Urothelium cell line (cell line): Measurements from ENCODE around the gene RER1.

Experiments
- DNase-seq: peaks from one replicate; pipeline ENCODE4 v3.0.0; 2011; ENCODE audit warnings: low spot score, mixed read lengths
- FAIRE-seq: peaks from 2 replicates; lab custom pipeline; 2011; peaks lifted over from hg19 to GRCh38; lab: Jason Lieb, UNC

Gene RER1

DNA sequence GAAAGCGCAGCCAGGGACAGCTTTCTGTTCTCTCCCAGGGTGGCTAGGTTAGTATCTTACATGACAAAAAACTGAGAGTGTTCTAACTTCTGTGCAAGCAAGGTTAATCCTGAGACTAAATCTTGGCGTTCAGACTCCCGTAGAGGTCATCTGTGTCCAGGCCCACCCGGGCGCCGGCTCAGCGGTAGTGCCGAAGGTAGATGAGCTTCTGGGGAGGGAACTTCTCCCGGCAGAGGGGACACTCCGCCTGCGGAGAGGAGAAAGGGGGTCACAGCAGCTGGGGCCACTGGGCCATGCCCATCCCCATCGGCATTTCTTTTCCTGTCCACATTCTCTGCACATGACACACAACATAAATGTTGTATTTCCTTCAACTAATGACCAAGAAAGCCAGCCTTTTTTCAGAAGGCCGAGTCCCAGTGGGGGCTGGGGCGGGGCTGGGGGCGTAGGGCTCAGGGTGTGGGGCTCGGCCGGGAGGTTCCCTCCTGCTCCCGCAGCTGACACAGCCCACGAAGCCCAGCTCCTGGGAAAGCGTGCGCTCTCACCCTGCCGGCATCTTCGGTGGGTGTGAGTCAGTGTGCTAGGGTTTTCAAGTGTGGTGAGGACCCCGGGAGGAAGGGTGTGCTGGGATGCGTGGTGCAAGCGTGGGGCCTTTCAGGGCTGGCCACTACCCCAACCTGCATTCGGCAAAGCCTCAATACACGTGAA lies 14.1 kb downstream of the RER1 start:
- FAIRE-seq = no peak
- DNase-seq = no peak

DNA sequence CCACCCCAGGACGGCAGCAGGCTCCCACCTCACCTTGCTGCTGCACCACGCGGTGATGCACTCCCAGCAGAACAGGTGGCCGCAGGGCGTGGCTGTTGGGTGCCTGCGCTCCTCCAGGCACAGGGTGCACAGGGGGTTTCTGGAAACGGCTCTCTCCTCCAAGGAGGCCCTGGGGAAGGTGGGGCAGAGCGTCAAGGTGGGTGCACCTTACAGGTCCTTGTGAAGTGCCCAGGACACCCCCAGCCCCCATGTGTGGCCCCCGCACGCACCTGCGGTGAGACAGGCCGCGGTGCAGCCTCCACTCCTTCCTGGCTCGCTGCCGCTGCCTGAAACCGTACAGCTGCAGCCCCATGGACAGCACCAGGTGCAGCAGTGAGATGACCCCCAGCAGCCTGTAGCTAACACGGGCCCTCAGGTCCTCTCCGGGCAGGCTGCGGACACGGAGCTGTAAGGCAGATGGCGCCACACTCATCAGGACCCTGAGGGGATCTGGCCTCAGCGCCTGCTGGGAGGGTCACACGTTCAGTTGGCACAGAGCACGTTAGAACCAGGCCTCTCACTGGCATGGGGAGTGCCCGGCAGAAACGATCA lies 14.9 kb downstream of the RER1 start:
- DNase-seq (no peak), FAIRE-seq (no peak)

DNA sequence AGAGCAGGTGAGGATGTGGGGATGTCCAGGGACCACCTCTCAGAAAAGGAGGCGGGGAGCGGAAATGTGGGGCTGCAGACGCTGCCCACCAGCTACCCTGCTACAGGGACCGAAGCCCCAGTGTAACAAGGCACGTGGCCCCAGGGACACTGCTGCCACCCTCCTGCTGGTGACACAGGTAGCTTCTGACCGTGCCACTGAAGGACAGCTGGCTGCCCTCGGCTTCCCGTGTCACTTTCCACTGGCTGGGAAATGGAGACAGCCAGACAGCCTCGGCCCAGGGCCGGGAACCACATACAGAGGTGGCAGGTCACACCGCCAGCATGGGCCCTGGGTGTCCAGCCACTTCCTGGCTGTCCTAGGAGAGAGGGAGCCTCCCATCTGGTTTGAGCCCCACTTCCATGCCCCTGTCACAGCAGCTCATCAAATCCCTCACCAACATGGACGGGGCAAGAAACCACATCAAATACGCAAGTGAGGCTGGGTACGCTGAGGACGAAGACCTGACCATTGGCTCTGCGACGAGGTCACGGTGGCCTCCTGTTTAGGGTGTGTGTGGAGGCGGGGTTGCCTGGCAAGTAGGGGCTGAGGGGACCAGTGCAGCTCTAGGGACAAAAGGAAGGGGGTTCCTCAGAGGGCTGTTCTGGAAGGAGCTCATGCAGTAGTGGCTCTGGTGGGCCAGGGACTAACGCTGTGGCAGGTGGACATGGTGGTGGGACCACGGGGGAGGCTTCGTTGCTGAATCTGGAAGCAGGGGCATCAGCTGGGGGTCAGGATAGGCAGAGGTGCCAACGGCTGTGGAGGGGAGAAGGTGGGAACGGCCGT lies 15.7 kb downstream of the RER1 start:
- DNase-seq (no peak), FAIRE-seq (no peak)

DNA sequence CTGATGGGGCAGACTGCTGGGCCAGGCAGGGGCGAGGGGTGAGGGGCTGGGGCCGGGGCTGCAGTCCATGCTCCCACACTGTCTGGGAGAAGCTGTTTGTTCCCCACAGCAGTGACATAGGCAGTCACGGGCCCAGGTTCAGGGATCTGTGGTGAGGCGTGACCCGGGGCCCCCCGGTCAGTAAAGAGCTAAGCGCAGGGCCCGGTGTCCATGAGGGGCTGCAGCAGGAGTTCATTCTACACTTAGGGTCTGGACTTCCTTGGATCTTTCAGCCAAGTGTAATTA lies 16.3 kb downstream of the RER1 start:
- FAIRE-seq = no peak
- DNase-seq = no peak

DNA sequence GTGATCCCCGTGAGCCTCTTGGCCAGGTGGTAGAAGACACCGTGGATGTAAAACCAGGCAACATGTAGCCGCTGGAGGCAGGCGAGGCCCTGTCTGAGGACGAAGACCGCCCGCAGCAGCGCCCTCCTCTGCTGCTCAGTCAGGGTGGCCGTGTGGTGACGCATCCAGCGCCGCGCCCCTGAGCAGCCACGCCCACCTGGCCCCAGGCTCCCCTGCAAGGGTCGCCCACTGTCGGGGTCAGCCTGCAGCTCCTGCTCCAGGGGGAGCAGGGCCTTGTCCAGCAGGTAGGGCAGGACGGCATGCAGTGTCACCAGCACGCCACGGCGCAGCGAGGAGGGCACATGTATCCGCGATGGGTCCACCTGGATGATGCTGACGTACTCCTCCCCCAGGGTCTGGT lies 16.8 kb downstream of the RER1 start:
- no peak for DNase-seq
- FAIRE-seq = no peak

DNA sequence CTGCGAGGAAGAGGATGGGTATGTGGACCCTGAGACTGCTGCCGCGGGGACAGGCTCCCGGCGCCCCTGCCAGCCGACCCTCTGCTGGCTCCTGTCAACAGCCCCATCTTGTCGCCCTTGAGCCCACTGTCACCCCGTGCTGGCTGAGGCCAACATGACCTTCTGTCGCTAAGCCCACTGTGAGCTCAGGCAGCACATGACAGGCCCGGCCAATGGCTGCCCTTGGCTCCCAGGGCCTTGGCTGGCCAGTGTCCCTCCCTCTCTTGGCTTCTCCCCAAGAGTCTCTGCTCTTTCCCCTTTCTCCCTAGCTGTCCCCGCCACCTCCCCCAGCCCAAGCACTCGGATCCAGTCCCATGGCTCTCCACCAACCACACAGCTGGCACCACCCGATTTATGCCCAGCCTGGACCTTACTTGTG lies 17.2 kb downstream of the RER1 start:
- no peak for FAIRE-seq

DNA sequence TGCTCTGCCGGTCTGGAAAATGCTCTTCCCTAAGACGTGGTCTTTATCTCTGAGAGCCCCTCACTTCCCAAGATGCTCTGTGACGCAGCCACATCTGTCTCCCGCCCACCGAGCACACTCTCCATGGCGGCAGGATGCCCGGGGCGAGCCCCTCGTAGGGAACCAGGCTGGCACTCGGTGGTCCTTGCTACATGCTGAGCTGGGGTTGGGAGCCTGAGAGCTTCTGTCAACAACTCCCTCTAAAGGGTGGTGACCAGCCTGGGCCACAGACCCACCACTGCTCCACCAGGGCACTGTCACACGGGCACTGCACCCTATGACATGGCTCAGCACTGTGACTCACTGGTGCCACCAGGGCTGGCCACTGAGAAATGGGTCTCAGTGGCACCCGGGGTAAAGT lies 18.1 kb downstream of the RER1 start:
- DNase-seq (no peak), FAIRE-seq (no peak)

More for the DNA sequence above, 17.2 kb downstream of the RER1 start:
- no peak for DNase-seq

DNA sequence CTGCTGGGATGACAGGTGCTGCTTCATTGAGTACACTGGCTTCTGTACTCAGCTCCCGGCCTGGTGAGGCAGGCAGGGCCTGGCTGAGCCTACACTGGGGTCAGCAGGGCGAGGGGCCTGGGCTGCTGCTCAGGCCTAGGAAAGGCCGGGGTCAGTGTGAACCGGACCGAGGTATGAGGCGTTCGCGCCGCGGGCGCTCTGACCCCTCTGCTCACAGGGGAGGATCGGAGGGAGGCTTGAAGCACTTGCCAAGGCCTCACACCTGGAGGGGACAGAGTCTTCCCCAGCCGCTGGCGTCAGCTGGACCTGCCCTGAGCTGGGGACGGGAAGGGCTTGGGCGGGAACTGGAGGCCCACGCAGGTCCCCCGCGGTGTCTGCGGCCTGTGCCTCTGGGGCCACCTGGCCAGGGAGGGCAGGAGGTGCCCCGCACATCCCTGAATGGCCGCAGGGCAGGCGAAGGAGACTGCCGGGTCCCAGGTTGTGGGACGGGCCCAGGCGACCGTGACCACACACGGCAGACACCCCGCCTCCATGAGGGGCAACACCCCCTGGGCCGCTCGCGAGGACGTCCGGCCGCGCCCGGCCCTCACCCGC lies 20.3 kb downstream of the RER1 start:
- DNase-seq (no peak), FAIRE-seq (no peak)

DNA sequence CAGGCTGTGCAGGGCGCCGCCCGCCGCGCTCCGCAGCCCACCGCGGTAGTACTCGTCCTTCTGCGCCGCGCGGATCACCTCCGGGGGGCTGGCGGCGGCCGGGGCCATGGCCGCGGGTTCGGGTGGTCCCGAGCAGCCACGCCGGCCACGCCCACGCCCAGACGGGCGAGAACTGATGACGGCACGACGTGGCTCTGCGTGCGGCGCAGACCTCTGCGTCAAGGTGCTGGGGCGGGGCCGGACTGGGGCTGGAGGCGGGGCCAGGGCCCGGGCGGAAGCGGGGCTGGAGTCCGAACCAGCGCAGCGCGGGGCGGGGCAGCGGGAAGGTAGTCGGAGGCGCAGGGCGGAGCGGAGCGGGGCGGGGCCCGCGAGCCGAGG lies 20.7 kb downstream of the RER1 start, which contains the start of gene PEX10:
TSS of gene PEX10 (minus strand) at position 170 of the 378 bp plus-strand sequence. CDS start at position 108, 62 bp downstream.
- peak; percentile 97 for DNase-seq
- peak; percentile 97 for FAIRE-seq

DNA sequence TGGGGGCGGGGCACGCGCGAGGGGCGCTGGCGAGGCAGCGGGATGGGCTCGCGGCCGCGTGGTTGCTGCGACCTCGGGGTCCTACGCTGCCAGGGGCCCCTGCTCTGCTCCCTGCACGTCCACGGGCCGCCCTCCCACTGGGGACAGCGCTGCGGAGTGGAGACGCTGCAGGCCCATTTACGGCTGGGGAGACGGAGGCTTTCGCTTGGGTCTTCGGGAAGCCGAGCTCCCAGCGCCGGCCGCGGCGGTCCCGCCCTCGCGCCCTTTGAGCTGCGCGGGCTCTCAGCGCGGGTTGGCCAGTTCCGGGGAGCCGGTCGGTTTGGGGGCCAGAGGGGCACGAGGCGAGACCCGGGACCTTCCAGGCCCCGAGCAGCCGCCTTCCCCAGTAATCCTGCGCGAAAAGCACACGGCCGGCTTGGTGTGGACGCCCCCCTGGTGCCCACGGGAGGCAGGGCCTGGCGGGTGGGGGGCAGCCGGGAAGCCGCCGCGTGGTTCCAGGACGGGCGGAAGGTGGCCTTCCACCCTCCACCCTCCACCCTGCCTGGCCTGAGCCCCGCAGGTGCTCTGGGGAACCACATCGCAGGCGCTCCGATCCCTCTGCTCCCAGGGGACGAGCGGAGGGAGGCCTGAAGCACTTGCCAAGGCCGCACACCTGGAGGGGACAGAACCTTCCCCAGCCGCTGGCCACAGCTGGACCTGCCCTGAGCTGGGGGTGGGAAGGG lies 21.3 kb downstream of the RER1 start:
- FAIRE-seq (no peak), DNase-seq (peak; percentile 62)

DNA sequence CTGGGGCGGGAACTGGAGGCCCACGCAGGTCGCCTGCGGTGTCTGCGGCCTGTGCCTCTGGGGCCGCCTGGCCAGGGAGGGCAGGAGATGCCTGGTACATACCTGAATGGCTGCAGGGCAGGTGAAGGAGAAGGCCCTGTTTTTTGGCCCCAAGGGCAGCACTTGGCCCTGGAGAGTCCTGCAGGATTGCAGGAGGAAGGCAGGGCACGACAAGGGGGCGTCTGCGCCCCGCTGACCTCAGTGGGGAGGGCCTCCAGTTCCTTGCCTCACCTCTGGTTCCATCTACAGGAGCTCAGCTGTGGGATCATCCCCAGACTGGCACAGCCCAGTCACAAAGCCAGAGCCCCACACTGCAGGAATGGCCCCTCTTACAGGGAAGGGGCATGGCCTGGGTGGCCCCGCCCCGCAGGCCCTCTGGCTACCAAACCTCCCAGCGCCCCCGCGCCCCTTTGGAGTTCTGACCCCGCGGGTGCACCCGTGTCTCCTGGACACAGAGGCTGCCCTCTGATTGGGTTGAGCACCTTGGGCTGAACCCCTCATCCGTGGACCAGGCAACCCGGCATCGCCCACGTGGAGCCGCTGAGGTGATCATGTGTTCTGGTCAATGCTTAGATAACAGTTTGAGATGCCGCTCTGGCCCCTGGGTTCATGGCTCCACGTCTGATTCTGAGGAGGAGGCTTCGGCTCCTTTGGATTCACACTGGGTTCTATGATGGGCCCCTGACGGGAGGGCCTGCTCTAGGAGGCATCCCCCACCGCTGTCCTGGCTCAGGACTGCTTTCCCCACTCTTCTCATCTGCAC lies 22.1 kb downstream of the RER1 start:
- FAIRE-seq = no peak

DNA sequence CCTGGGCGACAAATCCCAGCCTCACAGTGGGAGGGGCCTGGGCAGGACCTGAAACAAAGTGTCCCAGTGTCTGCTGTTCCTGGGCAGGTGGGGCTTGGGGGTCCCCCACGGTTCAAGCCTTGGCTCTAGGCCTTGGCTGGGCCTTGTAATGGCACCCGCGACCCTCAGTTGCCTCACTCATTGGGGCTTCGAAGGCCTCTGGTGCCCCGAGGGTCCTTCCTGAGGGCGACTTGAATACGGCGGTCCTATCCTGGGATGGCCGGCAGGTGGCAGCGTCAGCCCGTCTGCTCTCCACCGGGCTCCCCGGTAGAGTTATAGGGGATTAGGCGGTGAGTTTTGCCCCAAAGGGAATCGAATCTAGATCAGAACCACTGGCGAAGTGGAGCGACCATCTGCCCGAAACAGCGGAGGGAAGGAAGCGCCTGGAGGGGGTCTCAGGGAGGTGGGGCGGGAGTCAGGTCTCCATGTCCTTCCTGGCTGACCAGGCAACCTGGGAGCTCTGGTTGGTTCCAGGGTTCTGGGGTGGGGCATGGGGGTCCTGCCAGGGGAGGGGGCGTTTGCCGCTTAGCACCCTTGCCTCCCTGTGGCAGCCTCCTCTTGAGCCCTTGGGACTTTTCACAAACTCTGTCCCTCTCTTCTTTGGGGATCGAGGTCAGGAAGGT lies 22.8 kb downstream of the RER1 start:
- DNase-seq = peak; percentile 69
- no peak for FAIRE-seq

More for the DNA sequence above, 22.1 kb downstream of the RER1 start:
- DNase-seq = peak; percentile 18

DNA sequence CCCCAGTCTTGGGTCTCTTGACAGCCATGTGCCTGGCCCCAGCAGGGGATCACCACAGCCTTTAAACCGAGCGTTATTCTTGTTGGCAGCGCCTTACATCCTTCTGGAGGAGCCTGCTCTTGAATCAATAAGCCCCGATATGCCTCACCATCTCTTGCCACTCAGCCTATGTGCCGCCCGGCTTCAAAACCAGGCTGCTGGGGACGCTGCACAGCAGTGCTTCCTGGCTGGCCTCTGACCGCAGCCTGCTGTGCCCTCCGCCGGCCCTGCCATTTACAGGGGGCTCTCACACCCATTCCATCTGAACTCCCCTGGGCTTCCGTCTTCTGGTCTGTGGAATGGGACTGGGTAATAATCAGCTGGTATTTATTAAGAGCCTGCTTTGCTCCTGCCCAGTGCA lies 23.7 kb downstream of the RER1 start:
- no peak for FAIRE-seq
- no peak for DNase-seq

DNA sequence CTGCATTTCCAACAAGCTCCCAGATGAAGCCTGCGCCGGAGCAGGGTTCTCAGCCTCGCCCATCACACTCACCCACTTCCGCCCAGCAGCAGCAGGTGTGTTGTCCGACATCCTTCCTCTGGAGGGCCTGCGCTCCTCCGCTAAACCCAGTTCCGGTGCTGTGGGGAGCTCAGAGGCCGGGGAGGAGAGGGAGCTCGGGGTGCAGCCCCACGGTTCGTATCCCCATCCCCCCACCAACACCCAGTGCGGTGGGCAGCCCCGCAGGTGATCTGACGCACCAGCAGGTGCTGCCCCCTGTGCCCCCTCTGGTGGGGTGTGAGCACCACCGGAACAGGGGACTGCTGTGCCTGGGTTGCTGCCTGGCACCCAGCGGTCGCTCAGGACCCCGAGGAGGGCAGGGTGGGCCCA lies 24.2 kb downstream of the RER1 start:
- no peak for DNase-seq
- FAIRE-seq = no peak

DNA sequence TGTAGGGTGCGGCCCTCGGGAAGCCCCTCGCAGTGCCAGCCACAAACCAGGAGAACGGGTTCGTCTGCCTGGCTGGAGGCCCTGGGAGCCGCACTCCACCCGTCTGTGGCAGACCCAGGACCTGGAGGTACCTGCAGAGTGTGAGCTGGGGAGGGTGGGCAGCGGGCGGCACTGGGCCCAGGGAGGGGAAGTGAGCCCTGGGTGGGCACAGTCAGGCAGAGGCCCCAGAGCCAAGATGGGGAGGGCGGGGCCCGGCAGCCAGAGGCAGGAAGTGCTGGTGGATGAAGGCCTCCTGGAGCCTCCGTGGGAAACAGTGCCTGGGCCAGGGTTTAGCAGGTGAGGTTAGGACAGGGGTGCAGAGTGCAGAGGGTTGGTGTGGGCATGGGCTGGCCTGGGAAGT lies 24.8 kb downstream of the RER1 start:
- FAIRE-seq (no peak), DNase-seq (no peak)

DNA sequence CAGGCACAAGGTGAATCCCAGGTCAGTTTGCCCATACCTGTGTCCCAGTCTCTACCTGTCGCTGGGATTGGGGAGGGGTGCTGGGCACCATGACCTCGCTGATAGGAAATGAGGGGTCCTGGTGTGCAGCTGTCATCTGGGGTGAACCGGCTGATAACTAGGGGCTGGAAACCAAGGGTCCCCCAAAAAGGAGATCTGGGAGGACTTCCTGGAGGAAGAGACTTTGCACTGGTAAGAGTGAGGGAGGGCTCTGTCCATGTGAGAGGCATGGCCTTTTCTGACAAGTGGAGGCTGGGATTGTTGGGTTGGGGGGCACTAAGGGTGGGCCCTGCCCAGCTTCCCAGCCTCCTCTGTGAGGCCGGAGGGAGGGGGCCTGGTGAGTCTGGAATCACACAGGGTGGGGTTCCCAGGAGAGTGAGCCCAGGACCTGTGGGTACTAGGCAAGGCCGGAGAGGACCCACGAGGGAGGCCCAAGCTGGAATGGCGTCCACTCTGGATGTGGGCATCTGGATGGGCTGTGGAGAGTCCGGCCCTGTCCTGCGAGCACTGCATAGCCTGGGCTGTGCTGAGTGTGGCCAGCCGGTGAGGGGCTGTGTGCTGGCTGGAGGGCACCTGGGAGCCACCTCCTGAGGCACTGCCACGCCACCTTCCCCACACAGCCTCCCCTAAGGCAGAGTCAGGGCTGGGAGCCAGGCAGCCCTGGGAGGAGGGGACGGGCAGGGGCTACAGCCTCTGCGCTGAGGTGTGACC lies 25.6 kb downstream of the RER1 start:
- DNase-seq (no peak), FAIRE-seq (no peak)

DNA sequence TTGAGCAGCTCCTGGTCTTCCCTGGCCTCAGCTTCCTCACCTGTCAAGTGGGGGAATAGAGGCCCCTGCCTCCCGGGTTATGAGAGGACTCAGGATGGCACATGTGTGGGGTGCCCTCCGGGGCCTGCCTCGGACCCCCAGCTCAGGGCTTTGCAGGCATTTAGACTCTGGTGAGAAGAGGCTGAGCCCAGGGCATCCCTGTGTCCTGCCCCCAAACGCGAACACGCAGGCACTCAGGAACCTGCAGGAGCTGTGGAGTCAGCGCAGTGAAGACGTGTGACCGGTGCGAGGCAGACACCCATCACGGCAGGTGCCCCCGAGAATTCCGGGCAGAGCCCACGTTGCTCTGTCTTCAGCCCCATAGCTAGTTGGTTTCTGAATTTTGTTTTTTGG lies 26.2 kb downstream of the RER1 start:
- FAIRE-seq (no peak), DNase-seq (no peak)

DNA sequence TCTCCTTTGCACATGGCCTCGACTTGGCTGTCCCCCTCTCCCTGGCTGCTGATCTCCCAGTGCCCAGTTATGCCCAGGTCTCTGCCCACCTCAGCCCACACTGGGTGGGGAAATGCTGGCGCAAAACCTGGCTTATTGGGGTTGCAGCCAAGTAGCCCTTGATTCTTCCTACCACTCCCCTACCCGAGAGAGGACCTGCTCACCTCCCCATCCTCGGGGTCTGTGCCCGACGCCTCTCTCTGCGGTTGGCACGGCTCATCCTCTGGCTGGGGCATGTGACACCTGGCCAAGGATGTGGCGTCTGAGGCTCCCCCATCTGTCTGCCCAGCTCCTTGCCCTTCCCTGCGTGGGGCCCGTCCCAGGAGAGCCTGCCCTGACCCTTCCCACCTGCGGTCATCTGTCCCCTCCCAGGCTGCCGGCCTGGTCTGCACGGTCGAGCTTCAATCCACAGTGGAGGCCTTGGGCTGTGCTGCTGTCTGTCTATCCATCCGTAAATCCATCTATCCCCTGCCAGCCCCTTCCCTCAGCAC lies 27.2 kb downstream of the RER1 start:
- DNase-seq (no peak), FAIRE-seq (no peak)

DNA sequence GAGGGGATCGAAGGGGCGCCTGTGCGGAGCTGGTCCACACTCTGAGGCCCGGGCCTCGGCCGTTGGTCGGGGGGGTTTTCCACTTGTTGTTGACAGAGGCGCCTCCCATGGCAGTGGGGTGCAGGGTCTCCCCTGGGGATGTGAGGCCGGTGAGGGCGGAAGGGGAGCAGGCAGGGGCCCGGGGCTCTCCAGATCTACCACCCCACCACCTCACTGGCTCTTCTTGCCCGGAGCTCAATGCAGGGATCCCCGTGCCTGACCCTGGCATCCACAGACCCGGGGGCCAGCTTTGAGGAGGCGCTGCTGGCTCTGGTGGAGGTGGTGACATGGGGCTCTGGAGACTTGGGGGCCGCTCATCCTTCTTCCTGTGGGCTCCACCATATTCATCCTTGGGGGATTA lies 27.8 kb downstream of the RER1 start:
- DNase-seq = no peak
- no peak for FAIRE-seq
